ENCODE measurements around the gene LNX1.

Gene LNX1

DNA sequence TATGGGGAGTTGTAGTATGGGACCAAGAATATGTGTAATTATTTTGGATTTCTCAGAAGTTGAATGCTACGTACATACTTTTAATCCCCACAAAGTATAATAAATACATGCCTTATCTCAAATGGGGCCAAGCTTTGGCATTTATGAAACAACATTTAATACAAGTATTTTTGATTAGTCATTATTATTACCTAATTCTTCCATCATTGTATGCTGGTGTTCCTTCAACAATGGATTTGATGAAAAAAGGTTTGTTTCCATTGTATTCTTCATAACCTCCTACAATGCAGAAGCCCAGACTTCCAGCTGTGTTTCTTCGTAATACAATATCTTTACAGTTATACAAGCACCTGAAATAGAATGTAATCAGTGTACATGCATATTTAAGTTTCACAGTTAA, 130.0 kb downstream of the LNX1 start:
- no peak for DNase-seq (ENCODE audit: low spot score)
- TF ChIP-seq, protein P1, sequence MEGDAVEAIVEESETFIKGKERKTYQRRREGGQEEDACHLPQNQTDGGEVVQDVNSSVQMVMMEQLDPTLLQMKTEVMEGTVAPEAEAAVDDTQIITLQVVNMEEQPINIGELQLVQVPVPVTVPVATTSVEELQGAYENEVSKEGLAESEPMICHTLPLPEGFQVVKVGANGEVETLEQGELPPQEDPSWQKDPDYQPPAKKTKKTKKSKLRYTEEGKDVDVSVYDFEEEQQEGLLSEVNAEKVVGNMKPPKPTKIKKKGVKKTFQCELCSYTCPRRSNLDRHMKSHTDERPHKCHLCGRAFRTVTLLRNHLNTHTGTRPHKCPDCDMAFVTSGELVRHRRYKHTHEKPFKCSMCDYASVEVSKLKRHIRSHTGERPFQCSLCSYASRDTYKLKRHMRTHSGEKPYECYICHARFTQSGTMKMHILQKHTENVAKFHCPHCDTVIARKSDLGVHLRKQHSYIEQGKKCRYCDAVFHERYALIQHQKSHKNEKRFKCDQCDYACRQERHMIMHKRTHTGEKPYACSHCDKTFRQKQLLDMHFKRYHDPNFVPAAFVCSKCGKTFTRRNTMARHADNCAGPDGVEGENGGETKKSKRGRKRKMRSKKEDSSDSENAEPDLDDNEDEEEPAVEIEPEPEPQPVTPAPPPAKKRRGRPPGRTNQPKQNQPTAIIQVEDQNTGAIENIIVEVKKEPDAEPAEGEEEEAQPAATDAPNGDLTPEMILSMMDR (IDR thresholded peaks at IDR 0.05; ENCODE audit: borderline replicate concordance, control extremely low read depth, extremely low read depth, insufficient read depth, missing control alignments) = no peak
- in situ Hi-C loops (cut with MboI; ENCODE audit: low sequenced_read_pairs, unreplicated experiment) = no loop called here

GRCh38 chr4:53459548-53459947, 131.7 kb downstream of the LNX1 start:
- TF ChIP-seq, protein P1 (IDR thresholded peaks at IDR 0.05; ENCODE audit: borderline replicate concordance, control extremely low read depth, extremely low read depth, insufficient read depth, missing control alignments) = no peak
- in situ Hi-C loops (cut with MboI; ENCODE audit: low sequenced_read_pairs, unreplicated experiment) = no loop called here
- no peak for DNase-seq (ENCODE audit: low spot score)

GRCh38 chr4:53456178-53456577, 135.1 kb downstream of the LNX1 start:
- in situ Hi-C loops (cut with MboI; ENCODE audit: low sequenced_read_pairs, unreplicated experiment) = no loop called here
- TF ChIP-seq, protein P1 (IDR thresholded peaks at IDR 0.05; ENCODE audit: borderline replicate concordance, control extremely low read depth, extremely low read depth, insufficient read depth, missing control alignments) = no peak
- DNase-seq (ENCODE audit: low spot score) = no peak

DNA sequence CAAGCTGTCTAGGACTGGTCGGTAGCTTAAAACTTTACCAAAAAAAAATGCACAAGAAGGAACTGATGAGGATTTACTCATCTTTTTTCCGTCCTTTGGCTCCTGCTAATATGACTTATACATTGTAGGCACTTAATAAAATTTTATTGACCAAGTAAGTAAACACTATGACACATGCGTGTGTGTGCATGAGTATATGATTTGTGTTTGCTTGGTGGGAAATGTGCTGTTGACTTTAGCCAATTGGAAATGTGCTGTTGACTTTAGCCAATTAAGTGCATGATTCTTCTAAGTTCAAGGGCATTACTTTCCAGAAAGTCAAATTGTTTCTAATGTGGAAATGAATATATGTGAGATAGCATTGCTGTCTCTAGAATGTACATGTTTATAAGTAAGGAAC, 135.5 kb downstream of the LNX1 start:
- TF ChIP-seq, protein P1 (IDR thresholded peaks at IDR 0.05; ENCODE audit: borderline replicate concordance, control extremely low read depth, extremely low read depth, insufficient read depth, missing control alignments) = no peak
- in situ Hi-C loops (cut with MboI; ENCODE audit: low sequenced_read_pairs, unreplicated experiment) = no loop called here

GRCh38 chr4:53453385-53453784, 137.9 kb downstream of the LNX1 start:
- DNase-seq (ENCODE audit: low spot score) = no peak
- in situ Hi-C loops (cut with MboI; ENCODE audit: low sequenced_read_pairs, unreplicated experiment) = no loop called here
- TF ChIP-seq, protein P1 (IDR thresholded peaks at IDR 0.05; ENCODE audit: borderline replicate concordance, control extremely low read depth, extremely low read depth, insufficient read depth, missing control alignments) = no peak

More for the DNA sequence above, 135.5 kb downstream of the LNX1 start:
- DNase-seq (ENCODE audit: low spot score) = no peak

DNA sequence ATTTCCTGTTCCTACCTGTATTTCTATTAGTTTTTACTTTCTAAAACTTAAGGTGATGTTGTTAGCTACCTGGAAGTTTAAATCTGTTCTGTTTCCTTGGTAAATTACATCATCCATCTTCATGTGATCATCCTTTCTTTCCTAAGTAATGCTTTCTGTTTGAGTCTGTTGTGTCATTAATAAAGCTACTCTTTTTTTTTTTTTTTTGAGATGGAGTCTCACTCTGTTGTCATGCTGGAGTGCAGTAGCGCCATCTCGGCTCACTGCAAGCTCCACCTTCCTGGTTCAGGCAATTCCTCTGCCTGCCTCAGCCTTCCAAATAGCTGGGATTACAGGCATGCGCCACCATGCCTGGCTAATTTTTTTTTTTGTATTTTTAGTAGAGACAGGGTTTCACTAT, 140.5 kb downstream of the LNX1 start:
- TF ChIP-seq, protein P1 (IDR thresholded peaks at IDR 0.05; ENCODE audit: borderline replicate concordance, control extremely low read depth, extremely low read depth, insufficient read depth, missing control alignments) = no peak
- DNase-seq (ENCODE audit: low spot score) = no peak
- in situ Hi-C loops (cut with MboI; ENCODE audit: low sequenced_read_pairs, unreplicated experiment) = no loop called here

- in situ Hi-C loops (cut with MboI; ENCODE audit: low sequenced_read_pairs, unreplicated experiment) = no loop called here
- DNase-seq (ENCODE audit: low spot score) = no peak
- TF ChIP-seq, protein P1 (IDR thresholded peaks at IDR 0.05; ENCODE audit: borderline replicate concordance, control extremely low read depth, extremely low read depth, insufficient read depth, missing control alignments) = no peak
Measured at GRCh38 chr4:53444954-53445353, 146.3 kb downstream of the LNX1 start.
